Amniotic stem cell (primary cell): ENCODE measurements around the gene CDC45.
A peak's percentile ranks its signal among the peaks of the same experiment; 100 is the strongest.
"Not testable (repeated sequence)": the region's sequence is repeated elsewhere in the genome, so short reads cannot be mapped to it uniquely, and the experiment has no call there.

Experiments used
- DNase-seq: peaks from one replicate; lab custom pipeline; 2025; lab: John Stamatoyannopoulos, UW

The CDC45 gene, protein sequence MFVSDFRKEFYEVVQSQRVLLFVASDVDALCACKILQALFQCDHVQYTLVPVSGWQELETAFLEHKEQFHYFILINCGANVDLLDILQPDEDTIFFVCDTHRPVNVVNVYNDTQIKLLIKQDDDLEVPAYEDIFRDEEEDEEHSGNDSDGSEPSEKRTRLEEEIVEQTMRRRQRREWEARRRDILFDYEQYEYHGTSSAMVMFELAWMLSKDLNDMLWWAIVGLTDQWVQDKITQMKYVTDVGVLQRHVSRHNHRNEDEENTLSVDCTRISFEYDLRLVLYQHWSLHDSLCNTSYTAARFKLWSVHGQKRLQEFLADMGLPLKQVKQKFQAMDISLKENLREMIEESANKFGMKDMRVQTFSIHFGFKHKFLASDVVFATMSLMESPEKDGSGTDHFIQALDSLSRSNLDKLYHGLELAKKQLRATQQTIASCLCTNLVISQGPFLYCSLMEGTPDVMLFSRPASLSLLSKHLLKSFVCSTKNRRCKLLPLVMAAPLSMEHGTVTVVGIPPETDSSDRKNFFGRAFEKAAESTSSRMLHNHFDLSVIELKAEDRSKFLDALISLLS

DNA sequence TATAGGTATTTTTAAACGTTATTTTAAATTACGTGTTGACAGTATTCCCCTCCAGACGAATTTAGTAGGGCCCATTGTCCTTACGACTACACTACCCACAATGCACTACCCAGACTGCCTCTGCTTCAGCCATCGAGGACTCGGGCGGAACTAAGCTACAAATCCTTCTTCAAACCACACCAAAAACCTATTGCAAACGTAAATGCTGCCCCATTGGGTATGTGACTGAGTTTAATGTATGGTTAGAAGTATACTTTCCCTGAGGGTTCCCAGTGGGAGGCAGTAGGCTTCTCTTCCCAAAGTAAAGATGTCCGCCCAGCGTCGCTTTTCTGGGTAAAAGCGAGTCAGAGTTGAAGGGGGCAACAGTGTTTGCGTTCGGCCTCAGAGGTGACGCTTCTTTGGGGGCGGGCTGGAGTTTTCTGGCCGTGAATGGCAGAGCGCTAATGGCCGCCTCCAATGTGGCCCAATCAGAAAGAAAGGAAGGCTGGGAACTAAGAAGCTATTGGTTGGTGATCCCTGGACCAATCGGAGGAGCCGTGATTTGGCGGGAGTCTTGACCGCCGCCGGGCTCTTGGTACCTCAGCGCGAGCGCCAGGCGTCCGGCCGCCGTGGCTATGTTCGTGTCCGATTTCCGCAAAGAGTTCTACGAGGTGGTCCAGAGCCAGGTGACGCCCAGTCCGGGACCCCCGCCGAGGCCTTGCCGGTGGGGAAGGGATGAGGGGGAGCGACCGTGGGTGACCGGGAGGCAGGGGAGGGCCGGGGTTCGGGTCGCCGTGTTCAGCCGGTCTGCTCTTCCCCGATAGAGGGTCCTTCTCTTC lies at the start of gene CDC45:
CDC45 (plus strand) TSS at position 566 of the 818 bp plus-strand sequence; CDS start at position 615, 49 bp downstream.
- DNase-seq, result peak; percentile 97

DNA sequence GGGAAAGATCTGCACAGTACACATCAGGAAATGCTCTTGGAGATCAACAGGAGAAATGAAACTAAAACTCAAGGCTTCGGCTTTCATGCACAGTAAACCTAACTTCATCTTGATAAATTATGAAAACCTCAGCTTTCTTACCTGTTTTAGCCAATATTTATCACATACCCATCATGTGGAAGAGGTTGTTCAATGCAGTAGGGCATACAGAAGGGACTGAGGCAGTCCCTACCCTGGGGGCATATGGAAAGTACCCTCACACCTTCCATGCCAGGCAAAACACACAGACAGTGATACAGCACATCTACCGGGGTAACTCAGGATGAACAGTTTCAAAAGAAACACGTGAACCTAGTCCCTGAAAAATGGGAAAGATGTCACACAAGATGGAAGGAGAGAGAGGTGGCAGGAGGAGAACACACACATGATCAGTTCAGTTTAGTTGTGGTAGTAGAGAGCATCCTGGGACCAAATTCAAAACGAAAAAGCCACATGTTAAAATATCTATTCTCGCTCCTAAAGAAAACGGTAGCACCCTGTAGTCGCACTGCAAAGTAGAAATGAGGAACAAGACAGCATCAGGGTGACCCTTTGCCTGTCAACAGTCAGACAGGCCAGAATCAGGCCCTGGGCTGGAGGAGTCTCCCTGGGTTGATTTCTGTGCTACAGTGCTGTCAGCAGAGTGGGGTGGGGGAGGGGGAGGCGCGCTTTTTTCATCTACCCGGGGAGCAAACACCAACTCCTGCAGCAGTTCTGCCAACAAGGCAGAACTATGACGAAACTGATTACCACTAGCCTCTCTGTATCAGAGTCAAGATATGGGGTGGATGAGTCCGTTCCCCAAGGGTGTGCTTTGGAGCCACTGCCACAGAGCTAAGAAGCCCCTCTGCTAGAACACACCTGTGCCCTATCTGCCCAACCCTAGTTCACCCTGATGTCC lies 49.5 kb upstream of the CDC45 start:
- no peak for DNase-seq

DNA sequence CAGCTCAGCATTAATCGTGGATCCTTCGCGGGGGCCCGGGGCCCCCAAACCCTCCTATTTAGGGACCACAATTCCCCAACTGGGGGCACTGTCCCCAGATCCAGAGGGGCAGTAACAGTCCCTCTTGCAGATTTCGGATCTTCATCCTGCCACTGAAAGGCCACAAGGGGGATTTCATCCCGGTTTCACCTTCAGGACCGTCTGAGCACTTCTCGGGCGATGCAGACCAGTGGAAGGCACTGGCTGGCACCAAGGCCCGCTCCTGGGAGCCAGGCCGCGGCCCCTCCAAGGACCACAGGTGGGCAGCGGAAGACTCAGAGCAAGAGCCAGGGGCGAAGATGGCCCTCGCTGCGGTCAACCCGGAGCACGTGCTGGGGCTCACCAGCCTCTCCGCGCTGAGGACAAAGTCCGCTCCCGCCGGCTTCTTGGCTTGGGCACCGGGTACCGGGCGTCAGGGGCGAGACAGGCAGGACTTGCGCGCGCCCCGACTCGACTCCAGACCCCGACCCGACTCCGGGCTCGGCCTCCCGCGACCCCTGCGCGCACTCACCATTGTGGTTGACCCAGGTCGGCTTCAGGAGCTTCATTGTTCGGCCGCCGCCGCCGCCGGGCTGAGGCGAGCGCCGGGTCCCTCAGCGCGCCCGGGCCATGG lies 48.7 kb upstream of the CDC45 start:
- DNase-seq, result no peak

DNA sequence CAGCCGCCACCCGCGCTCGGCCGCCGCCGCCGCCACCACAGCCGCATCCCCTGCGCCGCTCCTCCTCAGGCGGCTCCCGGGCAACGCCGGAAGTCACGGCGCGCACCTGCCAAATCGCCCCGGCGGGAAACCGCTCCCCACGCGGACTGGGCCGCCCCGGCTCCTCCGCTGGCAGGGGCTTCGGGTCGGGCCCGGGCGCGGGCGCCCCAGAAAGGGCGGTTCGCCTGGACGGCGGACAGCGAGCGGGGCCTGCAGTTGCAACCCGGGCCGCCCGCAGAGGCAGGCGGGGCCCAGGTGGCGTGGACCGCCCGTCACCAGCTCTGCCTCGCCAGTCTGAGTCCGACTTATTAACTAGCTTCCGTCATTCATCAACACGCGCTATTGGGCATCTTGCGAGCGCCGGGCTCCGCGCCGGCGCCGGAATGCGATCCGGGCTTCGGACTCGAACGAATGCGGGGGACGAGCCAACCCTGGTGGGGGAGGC lies 48.0 kb upstream of the CDC45 start, which contains the start of gene HIRA:
HIRA (minus strand) TSS at position 85 of the 484 bp plus-strand sequence. CDS start 257 bp downstream, outside the sequence.
- DNase-seq, result no peak

DNA sequence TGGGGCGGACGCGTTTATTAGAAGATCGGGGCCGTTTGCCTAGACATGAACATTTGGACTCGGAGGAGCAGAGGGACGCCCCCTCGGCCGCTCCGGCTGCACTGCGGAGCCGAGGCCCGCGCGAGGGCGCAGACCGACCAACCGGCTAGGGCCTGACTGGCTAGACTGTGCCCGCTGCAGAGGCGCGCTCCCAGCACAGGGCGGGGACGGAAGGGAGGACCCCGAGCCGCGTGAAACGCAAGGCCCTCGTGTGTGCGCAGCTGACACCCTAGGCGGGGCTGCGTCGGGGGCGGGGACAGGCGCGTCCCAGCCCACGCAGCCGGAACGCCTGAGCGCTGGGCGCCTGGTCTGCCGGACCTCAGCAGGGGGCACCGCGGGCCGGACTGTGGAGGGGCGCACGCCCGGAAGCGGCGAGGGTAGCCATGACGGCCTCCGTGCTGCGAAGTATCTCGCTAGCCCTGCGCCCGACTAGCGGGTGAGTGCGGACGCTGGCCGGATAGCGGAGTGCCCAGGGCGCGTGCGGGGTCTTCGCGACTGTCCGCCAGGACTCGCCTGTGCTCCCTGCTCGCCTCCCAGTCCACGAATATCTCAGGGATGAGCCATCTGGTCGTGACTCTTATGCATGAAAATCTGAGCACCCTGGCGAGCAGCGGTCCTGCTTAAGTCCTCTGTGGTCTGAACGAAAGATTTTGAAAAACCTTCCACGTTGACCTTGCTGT lies 47.4 kb upstream of the CDC45 start, which contains the start of gene MRPL40:
MRPL40 (plus strand) TSS at position 413 of the 719 bp plus-strand sequence; CDS start at position 423, 10 bp downstream.
- peak; percentile 60 for DNase-seq

DNA sequence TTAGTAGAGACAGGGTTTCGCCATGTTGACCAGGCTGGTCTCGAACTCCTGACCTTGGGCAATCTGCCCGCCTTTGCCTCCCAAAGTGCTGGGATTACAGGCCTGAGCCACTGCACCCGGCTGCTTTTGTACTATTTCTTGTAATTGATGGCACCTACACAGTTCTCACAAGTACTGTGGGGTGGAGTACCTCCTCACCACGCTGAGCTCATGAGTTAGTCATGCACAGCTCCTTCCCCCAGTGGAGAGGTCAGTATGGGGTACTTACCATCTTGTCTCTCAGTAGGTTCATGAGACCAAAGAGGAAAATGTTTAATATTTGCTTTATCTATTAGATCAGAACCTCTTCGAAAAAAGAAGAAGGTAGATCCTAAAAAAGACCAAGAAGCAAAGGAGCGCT lies 45.3 kb upstream of the CDC45 start:
- DNase-seq, result no peak

DNA sequence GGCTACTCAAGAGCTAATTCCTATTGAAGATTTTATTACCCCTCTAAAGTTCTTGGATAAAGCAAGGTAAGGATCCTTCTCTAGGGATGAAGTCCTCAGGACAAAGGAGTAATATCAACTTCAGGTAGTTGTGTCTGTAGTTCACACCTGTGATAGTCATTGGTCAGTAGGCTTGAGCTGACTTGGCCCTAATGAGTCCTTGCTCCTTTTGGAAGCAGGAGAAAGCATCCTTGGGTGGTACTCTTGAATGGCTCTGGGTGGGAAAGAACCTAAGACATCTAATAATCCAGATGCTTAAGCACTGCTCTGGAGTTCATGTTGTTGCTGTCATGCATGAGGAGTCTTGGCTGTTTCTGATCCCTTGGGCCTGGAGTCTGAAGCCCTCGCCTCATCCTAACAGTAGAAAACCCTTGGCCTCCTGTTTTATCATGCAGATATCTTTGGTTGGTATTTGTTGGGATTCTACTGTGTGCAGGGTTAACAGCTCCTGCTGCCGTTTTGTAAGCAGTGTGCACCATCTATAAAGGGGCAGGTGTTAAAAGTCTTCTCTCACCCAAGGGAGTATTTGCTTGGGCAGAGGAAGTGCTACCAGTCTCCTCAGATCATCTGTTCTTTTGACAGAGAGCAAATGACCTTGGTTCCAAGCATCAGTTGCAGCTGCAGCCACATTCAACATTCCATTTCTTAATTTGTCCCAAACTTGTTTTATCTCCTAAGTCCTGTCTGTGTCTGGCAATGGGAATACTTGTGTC lies 44.7 kb upstream of the CDC45 start:
- no peak for DNase-seq

DNA sequence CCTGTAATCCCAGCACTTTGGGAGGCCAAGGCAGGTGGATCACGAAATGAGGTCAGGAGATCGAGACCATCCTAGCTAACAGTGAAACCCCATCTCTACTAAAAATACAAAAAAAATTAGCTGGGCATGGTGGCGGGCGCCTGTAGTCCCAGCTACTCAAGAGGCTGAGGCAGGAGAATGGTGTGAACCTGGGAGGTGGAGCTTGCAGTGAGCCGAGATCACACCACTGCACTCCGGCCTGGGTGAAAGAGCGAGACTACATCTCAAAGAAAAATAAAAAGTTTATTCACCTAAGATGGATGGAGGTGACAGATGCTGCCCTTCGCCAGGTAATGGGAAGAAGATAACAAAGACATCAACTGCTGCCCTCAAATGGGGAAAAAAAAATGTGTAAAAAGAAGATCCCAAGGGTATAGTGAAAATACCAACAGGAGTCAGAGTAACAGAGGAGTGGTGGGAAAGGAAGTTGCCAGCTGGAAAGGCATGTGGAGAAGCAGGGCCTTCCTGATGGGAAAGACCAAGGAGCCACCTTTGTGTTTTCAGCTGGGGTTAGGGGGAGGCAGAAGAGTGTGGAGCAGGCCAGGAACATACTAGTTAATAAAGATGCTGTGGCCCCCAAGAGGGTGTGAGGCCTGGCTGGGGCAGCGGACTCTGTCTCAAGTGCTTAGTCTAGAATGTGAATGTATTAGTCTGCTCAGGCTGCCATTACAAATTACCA lies 43.1 kb upstream of the CDC45 start:
- not testable (repeated sequence) for DNase-seq

DNA sequence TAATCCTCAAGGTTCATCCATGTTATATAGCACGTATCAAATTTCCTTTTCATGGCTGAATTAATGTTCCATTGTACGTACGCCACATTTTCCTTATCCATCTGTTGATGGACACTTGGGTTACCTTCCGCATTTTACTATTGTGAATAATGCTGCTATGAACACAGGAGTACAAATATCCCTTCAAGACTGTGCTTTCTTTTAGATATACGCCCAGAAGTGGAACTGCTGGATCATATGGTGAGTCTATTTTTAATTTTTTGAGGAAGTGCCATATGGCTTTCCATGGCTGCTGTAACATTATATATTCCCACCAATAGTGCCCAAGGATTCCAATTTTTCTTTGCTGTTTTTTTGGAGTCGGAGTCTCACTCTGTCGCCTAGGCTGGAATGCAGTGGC lies 41.4 kb upstream of the CDC45 start:
- DNase-seq, result no peak

DNA sequence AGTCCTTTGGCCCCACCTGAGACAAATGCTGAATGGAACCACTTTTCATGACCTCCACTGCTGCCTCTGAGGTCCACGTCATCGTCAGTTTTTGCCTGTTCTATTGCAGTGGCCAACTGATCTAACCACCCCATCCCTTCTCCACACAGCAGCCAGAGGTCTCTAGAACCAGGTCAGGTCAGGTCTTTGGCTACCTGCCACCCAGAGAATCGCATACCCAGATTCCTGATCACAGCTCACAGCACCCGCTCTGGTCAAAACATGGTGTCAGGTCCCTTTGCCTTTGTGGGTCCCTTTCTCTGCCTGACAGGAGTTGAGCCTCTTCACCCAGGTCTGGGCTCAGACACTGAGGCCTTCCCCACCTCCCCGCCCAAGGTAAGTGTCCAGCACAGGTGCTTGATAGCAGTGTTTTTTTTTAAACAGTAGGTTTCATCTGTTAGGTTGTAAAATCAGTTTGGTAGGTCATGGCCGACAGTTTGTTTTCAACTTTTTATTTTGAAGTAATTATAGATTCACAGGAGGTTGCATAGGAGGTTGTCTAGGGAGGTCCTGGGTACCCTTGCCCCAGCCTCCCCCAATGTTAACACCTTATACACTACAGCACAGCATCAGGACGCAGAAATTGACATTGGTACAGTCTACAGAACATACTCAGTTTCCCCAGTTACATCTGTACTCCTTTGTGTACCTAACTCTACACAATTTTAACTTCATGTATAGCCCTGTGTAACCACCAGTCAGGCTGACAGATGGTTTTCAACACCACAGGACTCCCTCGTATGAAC lies 39.1 kb upstream of the CDC45 start:
- DNase-seq, result no peak

DNA sequence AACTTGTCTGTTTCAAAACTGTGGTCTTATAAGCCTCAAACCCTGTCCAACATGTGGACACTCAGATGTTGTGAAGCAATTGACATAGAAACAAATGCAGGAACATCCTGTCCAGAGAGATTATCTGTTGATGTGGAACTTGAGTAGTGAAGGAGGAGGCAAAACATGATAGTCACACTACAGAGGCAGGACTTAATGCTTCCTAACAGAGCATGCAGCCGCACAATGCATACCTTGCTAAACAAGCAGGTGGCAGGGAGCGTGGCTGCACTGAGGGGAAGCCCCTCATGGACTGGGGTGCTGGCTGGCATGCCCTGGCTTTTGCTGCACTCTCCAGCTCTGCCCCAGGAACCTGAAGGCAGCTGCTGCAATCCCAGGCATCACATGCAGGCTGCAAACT lies 37.6 kb upstream of the CDC45 start:
- no peak for DNase-seq

DNA sequence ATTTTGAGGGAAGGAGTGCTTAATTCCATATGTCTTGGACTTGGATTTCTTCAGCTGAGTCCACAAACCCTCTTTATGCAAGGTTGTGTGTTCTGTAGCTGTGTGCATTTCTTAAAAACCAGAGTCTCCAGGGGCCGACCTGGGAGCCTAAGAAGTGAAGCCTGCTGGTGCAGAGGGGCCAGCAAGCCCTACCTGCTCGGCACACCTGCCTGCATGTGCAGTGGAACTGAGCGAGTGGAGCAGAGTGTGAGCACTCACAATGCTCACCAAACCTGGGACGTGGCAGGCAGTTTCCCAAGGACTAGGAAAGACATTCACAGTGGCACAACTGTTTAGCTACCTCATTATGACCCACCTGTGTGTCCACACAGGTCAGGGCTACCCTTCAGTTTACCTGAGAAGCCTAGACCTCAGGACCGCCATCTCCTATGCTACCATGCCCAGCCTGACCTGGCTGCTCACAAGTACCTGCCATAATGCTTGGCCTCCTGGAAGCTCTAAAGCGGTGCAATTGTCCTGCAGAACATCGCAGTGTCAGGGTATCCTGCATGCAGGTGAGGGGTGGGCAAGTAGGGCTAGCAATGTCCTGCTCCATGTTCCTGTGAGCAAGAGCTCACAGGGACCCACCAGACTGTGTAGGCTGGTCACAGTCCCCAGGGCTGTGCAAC lies 36.0 kb upstream of the CDC45 start:
- no peak for DNase-seq

DNA sequence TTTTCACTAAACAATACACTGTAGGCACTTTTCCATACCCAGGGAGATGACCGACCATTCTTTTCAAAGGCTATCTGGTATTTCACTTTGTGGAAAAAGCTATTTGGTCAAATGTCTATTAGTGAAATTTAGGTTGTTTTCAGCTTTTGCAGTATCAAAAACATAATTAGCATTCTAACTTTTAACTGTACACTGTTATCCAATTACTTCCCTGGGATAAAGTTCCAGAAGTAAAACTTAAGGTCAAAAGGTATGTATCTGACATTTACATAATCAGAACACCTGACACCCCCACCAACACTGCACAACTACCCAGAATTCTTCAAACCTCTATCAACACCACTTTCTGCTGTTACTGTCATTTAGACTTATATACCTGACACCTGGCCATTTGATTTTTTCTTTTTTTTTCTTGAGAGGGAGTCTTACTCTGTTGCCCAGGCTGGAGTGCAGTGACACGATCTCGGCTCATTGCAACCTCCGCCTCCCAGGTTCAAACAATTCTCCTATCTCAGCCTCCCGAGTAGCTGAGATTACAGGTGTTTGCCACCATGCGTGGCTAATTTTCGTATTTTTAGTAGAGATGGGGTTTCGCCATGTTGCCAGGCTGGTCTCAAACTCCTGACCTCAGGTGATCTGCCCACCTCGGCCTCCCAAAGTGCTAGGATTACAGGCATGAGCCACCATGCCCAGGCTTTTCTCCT lies 34.3 kb upstream of the CDC45 start:
- DNase-seq, result not testable (repeated sequence)

DNA sequence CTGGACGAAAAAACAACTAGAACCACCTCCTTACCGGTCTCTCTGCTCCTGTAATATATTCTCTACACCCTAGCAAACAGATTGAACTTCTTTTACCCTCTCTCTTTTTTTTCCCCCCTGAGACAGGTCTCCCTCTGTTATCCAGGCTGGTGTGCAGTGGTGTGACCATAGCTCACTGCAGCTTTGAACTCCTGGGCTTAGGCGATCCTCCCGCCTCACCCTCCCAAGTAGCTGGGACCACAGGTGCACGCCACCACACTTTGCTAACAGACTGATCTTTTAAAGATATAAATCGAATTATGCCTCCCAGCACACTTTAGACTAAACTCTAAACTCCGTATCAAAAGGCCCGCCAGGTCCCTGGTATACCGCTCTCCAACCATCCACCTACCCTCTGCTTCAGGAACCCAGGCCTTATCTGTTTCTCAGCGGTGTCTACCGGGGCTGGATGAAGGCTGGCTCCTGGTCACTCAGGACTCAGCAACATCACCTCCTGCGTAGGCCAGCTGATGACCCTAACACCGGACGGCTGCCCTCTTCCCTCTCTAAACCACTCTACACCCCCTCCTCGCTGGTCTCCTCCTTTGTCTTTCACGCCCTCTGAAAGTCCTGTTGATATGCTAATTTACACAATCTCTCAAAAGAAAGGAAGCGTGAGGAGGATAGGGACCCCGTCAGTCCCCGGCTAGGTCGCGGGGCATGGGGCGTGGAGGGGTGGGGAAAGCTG lies 33.0 kb upstream of the CDC45 start:
- no peak for DNase-seq

DNA sequence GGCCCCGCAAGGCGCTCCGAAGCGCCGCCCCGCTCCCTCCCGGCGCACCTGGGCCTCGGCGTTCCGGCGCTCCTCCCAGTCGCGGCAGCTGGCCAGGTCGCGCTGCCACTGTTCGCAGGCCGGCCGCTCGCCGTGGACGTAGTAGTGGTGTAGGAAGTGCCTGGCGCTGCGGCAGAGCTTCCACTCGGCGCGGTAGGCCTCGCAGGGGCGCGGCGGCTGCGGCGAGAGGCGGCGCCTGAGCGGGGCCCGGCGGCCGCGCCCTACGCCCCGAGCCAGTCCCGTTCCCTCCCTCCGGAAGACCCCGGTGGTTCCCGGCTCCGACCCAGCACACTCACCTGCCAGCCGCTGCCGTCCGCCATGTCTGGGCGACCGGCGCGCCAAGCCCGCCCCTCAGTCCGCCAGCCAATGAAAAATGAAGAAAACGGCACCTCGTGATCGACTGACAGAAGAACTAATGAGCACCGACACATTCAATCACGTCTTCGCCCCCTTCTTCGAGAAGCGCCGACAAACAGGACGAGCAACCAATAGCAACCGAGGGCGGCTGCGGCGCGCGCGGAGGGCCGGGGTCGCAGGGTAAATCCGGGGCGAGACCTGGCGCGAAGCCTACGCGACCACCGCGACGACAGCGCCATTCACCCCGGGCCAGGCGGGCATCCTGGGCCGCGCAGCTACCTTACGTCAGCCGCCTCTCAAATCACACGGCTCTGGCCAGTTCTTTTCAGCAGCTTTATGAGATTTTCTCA lies 32.2 kb upstream of the CDC45 start, which contains the start of gene C22orf39:
C22orf39 (minus strand) TSS at position 382 of the 746 bp plus-strand sequence; CDS start at position 359, 23 bp downstream.
- peak; percentile 75 for DNase-seq
